Stimulated activated CD4-positive, alpha-beta T cell treated with anti-CD3 and anti-CD28 coated beads, Interleukin-12 subunit alpha, Interleukin-12 subunit beta, amount 100 ng/mL, for 24 hours (primary cell): ENCODE measurements around the gene MAPKBP1.
A peak's percentile ranks its signal among the peaks of the same experiment; 100 is the strongest.
"Not testable (repeated sequence)": the region's sequence is repeated elsewhere in the genome, so short reads cannot be mapped to it uniquely, and the experiment has no call there.

Source experiments
- DNase-seq, 2 experiments: peaks; one replicate each; pipeline ENCODE4 v3.0.0-alpha.2; 2020; ENCODE audit warnings: low read depth in 2 of 2

The MAPKBP1 gene

GRCh38 chr15:41774062-41774881 is at the start of gene MAPKBP1:
TSS of gene MAPKBP1 (plus strand) at chr15:41774484. CDS start at chr15:41775276, 792 bp downstream.
- peak; percentile 94 to 97 for DNase-seq

GRCh38 chr15:41727143-41727542 is 47.1 kb upstream of the MAPKBP1 start:
- DNase-seq, result no peak

- DNase-seq, result not testable (repeated sequence)
These were observed 46.2 kb upstream of the MAPKBP1 start for GRCh38 chr15:41728061-41728460.

- no peak for DNase-seq
These were observed 43.7 kb upstream of the MAPKBP1 start for GRCh38 chr15:41730543-41730942.

- DNase-seq, result no peak
These were observed 41.8 kb upstream of the MAPKBP1 start for GRCh38 chr15:41732483-41732882.

- no peak for DNase-seq
These were observed 40.2 kb upstream of the MAPKBP1 start for GRCh38 chr15:41734079-41734478.

- DNase-seq, result no peak
These were observed 39.2 kb upstream of the MAPKBP1 start for GRCh38 chr15:41735046-41735445.

- not testable (repeated sequence) for DNase-seq
These were observed 38.8 kb upstream of the MAPKBP1 start for GRCh38 chr15:41735492-41735891.

- no peak for DNase-seq
These were observed 27.5 kb upstream of the MAPKBP1 start for GRCh38 chr15:41746802-41747201.

- DNase-seq, result no peak
These were observed 18.1 kb upstream of the MAPKBP1 start for GRCh38 chr15:41756198-41756597.

- peak in 1 of 2 experiments; percentile 22 for DNase-seq
These were observed 1.5 kb upstream of the MAPKBP1 start for GRCh38 chr15:41772720-41773331.

- DNase-seq, result no peak
These were observed 954 bp upstream of the MAPKBP1 start for GRCh38 chr15:41773332-41773728.

GRCh38 chr15:41773729-41774061 is 589 bp upstream of the MAPKBP1 start:
- DNase-seq, result no peak

- DNase-seq, result peak in 1 of 2 experiments; percentile 5
These were observed 666 bp downstream of the MAPKBP1 start for GRCh38 chr15:41774882-41775417.

GRCh38 chr15:41775651-41776050 is 1.4 kb downstream of the MAPKBP1 start:
- no peak for DNase-seq

GRCh38 chr15:41777421-41777973 is 3.2 kb downstream of the MAPKBP1 start:
- DNase-seq, result no peak

- no peak for DNase-seq
These were observed 4.2 kb downstream of the MAPKBP1 start for GRCh38 chr15:41778521-41778920.

- no peak for DNase-seq
These were observed 5.4 kb downstream of the MAPKBP1 start for GRCh38 chr15:41779662-41780157.

- no peak for DNase-seq
These were observed 6.0 kb downstream of the MAPKBP1 start for GRCh38 chr15:41780266-41780665.

GRCh38 chr15:41780727-41781126 is 6.4 kb downstream of the MAPKBP1 start:
- DNase-seq, result no peak

- no peak for DNase-seq
These were observed 8.3 kb downstream of the MAPKBP1 start for GRCh38 chr15:41782371-41783282.
